ENCODE measurements around the gene KCNJ10.
A peak's percentile ranks its signal among the peaks of the same experiment; 100 is the strongest.
"Not testable (repeated sequence)": the region's sequence is repeated elsewhere in the genome, so short reads cannot be mapped to it uniquely, and the experiment has no call there.

The KCNJ10 gene

DNA sequence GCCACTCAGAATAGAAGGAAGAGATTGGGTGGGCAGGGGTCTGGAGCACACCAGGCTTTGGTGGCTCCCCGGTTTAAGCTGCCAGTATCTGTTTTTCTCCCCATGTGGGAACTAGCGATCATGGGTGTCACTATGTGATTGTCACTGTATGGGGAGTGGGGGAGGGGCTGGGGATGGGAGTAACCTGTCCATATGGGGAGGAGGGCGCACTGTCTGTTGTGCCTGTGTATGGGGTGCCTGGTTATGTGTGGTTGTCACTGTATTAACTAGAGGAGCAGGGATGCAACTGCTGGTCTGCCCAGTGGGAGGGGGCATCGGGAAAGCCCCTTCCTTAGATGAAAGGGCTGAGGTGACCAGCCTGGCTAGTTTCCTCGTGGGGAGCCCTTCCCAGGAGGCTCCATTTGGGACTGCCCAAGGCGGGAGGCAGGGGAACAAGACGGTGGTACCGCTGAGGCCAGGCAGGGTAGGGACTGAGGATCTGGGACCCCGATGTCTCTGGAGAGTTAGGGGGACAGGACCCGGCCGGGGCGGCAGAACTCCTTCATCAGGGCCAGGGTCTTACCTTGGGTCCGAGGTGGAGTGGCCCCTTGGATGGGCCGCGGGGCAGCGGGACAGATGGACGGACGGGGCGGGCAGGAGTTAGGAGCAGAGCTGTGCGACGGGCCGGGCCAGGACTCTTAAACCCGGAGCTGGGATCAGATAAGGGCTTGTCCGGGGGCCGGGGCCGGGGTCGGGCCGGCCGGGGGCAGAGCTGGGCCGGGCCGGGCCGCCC lies at the start of gene KCNJ10:
KCNJ10 (minus strand) TSS at position 701 of the 772 bp plus-strand sequence. CDS start 27,628 bp downstream, outside the sequence.
- DNase-seq = no peak

DNA sequence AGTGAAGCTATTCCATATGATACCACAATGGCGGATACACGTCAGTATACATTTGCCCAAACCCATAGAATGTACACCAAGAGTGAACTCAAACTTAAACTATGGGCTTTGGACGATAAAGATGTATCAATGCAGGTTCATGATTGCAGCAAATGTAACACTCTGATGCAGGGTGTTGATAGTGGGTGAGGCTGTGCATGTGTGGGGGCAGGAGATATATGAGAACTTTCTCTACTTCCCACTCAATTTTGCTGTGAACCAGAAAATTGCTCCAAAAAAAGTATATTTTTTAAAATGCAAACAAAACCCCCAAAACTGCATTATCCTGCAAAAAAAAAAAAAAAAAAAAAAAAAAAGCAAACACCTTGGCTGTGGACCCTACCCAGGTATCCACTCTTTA lies 49.0 kb upstream of the KCNJ10 start:
- no peak for DNase-seq

DNA sequence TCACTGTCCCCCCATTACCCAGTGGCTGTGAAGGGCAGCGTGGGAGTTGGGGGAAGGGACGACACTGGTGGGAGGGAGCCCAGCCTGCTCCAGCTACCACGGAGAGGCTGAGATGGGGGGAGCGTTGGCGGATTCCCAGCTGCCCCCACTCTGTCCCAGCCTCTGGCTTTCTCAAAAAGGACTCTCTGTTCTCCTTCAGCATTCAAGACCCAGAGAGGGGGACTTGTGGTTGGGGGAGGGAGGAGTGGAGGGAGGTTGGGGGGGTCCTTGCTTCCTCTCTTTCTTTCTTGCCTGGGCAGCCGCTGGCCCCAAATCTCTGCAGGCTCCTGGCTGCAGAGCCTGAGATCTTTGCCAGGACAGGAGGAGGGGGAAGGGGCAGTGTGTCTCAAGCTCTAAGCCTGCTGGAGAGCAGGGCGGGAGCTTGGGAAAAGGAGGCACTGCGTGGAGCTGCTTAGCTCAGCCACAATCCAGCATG lies 47.8 kb upstream of the KCNJ10 start:
- DNase-seq = no peak

DNA sequence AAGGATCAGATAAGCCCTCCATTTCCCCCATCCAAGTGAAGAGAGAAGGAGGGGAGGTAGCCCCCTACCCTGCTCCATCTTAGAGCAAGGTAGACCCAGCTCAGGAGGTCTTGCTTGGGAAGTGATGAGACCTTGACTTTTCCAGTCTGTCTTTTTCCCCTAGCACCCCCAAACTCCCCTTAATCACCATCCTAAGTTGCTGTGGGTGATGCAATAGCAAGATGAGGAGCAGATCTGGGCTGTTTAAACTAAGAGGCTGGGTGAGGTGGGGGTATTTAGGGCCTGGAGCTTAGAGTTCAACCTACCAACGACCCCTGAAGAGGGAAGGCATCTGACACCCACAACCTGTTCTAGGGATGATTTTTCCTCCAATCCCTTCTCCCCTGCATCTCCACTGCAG lies 47.3 kb upstream of the KCNJ10 start:
- no peak for DNase-seq

DNA sequence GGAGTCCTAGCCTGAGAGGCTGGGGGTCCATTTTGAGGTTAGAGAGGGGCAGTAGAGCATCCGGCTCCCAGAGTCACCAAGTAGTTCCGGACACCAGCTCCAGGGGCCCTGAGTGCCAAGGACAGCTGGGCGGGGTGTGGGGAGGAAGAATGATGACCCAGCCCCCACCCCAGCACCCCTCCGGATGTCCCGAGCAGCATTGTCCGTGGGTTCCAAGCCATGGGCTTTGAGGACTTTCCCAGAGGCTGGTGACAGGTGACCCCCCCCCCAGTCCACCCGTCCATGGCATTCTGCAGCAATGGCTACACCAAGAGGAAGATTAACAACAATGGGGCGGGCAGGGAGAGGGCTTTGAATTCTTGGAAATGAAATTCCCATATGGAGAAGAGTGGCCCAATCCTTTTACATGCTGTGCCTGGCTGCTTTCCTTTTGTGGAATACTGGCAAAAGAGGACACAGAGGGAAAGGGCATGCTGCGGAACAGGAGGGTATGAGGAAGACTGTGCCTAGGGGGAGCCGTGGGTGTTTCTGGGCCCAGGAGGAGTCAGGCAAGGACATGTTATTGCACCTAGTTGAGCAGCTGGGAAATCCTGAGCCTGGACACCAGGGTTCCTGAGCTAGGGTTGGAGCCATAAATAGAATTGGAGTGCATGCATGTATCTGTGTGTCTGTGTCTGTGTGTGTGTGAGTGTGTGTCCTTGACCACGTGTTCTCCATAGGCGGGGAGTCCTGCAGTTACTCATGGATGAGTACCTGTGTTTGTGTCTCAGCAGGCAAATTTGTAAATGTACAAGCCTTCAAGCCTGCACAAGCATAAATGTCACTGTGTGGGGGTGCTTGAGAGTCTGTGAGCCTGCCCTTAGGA lies 46.6 kb upstream of the KCNJ10 start:
- no peak for DNase-seq

DNA sequence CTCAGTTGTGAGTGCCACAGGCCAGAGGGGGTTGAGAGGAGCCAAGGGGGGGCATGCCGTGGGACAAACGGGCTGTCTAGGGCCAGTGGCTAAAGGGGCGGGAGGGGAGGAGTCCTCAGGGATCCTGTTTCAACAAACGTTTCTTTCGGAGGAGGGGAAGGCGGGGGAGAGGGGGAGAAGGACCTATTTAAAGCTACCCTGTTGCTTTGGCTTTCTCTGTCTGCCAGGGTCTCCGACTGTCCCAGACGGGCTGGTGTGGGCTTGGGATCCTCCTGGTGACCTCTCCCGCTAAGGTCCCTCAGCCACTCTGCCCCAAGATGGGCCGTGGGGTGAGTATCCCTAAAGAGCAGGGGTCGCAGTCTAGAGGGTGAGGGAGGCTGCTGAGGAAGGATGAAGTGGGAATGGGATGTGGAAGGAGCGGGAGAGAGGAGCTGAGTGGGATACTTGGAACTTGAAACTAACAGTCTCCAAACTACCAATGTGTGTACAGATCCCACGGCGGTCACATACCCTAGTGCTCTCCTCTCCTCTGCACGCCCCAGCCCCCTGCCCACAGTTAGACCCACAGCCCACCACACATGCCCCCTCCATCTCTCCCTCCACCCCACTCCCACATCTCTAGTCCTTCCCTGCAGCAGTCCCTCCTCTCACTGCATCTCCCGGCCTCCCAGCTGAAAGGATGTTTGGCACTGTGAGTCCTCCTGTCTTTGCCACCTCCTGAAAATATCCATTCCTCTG lies 45.8 kb upstream of the KCNJ10 start, which contains the start of gene ATP1A2:
ATP1A2 (plus strand) TSS at position 215 of the 738 bp plus-strand sequence; CDS start at position 318, 103 bp downstream.
- no peak for DNase-seq

DNA sequence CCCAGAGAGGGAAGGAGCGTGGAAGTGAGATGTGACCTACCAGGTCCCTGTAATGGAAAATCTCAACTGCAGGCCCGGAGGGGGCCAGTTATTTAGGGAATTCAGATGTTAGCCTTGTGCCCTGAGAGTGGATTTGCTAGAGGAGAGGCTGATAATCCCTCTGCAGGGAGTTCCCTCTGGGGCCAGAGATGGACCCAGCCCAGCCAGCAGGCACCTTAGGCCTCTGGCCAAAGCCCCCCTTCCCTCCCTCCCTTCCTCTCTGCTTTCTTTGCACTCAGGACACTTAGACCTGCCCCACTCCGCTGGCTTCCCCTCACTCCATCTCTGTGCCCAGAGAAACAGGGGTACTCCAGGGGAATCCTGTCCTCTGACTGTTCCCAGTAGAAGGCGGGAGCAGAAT lies 44.1 kb upstream of the KCNJ10 start:
- DNase-seq = no peak

DNA sequence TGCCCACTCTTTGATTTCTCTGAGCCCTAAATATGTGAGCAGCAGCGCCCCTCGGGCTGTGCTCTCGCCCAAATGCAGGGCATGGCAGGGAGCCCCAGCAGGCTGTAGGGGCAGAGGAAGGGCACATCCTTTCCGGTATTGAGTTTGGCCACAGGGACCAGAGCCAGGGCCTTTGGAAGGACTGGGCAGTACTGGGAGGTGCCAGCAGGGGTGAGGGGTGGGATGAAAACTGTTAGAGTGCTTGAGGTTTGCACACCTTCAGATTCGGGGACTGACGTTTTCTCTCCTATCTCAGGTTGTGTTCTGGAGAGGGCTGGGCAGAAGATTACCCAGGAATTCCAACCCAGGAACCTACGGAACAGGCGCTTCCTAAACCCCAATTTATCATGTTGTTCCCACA lies 43.4 kb upstream of the KCNJ10 start:
- no peak for DNase-seq

DNA sequence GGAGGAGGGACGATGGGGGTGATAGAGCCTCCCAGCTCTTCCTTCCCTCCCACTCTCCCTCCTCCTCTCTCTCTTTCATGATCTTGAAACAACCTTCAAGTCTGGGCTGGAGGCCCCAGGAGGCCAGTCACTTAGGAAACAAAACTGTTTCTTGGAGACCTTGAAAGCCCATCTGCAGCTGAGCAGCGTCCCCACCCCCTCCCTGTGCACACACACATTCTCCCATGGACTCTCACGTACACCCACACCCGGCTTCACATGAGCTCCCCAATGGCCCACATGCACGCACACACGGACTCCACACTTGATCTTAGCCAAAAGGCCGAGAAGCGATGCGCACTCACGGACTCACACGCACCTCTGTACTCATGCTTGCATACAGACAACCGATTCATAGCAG lies 42.4 kb upstream of the KCNJ10 start:
- DNase-seq = no peak

DNA sequence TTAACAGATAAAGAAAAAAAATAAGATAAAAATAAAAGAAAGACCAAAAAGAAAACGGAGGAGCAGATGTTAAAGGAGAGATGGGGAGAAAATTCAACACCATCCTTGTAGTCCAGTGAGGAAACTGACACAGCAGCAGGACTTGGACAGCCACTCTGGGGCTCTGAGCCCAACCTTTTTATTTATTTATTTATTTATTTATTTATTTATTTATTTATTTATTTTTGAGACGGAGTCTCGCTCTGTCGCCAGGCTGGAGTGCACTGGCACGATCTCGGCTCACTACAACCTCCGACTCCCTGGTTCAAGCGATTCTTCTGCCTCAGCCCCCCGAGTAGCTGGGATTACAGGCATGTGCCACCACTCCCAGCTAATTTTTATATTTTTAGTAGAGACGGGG lies 41.5 kb upstream of the KCNJ10 start:
- not testable (repeated sequence) for DNase-seq

DNA sequence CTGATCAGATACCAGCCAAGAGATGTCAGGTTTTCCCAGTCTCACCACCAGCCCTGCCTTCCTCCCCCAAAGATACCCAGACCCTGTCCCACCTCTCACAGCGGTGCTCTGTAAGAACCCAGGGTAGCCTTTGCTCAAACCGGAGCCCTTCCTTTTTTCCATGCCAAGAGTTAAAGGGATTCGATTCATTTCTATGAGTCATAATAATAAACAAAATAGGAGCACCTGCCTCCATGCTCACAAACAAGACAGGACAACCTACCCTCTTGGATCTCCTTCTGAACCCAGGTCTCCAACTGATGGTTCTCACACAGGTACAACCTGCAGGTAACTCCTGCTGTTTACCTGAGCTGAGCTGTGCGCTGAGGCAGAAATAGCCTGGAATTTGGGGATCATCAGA lies 39.7 kb upstream of the KCNJ10 start:
- DNase-seq = no peak

DNA sequence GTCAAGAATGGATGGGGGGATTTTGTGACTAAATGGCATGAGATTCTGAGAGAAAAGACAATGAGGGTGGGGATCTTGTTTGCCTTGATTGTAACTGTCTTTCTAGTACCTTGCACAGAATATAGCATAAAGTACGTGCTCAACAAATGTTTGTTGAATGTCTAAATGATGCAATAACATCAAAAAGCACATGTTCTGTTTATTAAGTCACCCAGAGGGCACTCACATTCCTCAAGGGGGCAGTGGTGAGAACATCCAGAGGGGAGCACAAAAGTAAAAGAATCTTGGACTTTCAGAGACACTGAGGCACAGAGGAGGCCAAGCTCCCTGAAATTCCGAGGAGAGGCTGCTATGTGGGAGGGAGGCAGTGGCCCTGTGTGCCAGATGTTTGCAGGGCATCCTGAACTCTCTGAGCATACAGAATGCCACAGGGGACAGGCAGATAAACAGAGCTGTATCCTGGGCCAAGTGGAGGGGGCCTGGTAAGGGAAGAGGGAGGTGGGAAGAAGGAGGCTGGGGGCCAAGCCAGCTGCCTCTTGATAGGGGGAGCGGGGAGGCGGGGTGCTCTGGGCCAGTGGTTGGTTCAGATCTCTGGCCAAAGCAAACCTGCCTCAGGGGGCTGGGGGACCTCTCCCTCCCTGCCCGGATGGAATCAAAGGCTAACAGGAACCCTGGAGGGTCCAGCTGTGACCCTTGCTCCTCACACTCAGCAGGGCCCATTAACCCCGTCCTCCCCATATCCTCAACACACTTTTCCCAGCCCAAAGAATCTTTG lies 39.1 kb upstream of the KCNJ10 start:
- no peak for DNase-seq

DNA sequence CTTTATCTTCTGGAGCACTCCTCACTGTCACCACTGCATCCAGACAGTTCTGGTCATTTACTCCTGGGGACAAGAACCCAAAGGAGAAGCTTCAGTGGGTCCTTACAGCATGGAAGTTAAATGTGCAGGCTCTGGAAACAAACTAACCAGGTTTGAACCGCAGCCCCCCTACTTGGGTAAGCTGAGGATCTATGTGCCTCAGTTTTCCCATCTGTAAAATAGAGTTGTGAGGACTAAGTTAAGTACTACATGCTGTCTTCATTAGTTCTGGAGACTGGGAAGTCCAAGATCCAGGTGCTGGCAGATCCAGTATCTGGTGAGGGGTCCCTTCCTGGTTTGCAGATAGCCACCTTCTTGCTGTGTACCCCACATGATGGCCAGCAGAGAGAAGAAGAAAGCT lies 37.6 kb upstream of the KCNJ10 start:
- DNase-seq = no peak

DNA sequence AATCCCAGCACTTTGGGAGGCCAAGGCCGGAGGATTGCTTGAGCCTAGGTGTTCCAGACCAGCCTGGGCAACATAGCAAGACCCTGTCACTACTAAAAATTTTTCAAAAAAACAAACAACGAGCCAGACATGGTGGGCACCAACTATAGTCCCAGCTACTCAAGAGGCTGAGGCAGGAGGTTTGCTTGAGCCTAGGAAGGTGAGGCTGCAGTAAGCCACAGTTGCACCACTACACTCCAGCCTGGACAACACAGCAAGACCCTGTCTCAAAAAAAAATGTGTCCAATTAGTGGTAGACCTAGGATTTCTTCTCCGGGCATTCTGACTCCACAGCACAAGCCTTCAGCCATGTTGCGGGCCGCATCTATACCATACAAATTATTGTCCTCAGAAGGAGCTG lies 35.2 kb upstream of the KCNJ10 start:
- no peak for DNase-seq

DNA sequence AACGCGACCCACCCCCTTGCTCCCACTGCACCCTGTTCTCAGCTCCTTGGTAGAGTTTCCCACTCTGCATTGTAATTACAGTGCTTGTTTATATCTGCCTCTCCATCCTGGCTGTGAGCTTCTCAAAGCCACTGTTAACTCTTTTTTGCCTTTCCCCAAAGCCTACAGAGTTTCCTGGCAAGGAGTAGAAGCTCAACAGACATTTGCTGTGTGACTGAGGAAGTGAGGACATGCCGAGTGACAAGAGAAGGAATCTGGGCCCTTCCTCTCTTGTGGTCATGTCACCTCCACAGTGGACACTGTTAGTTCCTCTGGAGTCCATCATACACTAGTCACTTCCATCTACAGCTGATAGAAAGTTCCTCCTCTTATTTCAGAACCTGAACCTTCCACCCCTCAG lies 34.5 kb upstream of the KCNJ10 start:
- no peak for DNase-seq

DNA sequence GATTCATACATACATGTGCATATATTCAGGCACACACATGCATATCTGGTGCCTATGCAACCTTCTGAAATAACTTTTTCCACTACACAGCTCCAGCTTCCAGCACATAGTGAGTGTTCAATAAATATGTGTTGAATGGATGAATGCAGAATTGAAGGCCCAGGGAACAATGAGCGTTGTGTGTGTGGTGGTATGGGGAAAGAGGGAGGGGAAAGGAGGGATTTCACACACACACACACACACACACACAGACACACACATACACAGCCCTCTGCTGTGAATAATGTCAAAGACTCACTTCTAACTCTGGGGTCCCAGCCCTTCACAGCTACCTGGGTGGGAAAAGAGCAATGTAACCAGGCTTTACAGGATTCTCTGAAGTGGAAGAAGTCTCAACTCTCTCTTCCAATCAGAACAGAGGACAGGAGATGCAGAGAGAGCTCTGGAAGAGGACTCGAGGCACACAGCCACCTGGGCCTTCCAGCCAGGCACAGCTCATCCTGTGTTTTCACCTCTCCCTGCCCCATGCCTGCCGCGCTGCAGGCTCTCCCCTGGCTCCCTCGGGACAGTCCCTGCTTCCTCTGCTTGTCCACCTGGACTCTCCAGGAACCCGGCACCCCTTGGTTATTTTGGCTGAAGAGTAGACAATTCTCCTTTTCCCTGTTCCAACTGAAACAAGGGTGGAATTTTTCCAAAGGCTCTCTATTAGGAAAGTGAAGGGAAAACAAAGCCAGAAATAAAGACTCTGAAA lies 33.9 kb upstream of the KCNJ10 start:
- DNase-seq = no peak

DNA sequence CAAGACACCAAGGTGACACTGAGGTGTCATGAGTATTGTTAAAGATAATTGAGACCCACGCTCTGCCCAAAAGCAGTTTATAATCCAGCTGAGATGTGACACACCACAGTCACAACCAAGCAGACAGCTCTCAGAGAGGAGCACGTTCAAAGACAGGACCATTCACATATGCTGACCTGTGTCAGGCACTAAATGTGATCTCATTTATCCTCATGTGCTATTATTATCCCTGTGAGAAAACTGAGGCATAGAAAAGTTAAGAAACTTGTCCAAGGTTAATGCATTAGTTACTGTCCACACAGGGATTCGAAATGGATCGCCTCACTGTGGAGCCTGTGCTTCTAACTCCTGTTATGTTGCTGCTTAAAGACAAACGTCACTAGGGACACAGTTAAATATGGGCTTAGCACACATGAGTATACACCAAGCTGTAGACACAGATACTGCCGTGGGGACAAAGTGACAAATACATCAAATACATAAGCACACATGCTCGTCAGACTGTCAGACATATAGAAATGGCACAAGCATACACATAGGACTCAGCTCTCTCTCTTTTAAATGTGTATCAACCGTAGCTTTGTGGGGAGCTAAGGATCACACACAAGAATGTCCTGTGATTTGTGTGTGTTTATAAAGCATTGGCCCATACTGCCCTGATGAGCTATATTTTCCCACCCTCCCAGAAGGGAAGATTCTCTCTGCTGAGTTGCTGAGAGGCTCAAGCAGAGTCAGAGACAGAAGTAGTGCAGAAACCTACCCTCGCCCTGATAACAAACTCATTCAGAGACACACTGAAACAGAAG lies 32.0 kb upstream of the KCNJ10 start:
- DNase-seq = no peak

DNA sequence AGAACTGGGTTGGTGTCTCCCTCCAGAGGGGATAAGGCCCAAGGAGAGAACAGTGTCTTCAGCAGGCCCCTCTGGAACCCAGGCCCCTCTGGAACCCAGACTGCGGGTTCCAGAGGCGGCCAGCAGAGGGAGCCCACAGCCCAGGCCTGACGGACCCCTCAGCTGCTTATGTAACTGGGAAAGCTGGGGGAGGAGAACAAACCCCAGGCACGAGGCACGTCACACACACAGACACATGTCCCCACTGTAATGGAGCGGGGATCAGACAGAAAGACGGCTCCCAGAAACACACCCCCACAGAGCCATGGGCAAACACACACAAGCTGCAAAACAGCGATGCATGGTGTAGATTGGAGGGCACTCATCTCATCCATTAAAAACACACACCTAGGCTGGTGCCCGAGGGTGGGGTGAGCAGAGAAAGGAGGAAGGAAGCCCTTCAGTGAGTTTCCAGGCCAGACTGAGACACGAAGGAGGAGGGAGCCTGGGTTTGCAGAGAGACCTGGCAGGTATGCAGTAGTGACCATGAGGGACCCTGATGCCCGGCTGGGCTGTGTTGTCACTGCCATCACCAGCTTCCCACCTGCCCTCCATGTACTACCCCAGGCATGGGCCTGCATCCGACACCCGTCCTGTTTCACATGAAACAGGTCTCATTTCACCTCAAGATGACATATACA lies 31.2 kb upstream of the KCNJ10 start:
- DNase-seq = peak; percentile 40

DNA sequence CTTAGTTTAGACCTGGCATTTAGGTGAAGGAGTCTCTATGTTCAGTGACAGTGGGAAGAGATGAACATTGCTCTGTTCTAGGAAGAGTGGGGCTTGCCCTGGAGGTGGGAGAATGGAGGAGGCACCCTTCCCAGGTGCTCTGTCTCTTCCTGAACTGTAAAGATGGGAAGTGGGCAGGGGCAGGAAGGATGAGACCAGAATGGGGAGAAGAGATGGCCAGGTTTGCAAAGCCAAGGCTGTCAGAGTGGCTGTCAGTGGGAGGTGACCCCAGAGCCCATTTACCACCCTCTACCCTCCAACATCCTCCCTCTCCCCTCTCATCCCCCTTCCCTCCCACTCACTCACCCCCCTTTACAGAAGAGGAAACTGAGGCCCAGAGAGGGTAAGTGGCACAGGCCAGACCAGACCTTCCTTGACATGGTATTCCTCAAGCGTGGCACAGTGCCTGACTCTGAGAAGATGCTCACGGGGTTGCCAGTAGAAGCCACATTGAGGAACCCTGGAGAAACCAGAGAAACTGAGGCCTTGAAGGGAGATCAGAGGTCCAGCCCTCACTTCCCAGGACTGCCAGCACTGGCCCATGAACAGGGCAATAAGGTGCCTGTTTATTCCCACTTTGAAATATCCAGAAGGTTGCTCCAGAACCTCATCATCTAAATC lies 29.9 kb upstream of the KCNJ10 start:
- no peak for DNase-seq

All from NCI-H524 treated with DMSO at 0.1 percent for 48 hours (cell line).